Activated CD4-positive, alpha-beta T cell treated with anti-CD3 and anti-CD28 coated beads, Interleukin-2, amount 50 U/mL, for 1 hour (primary cell): ENCODE measurements around the gene PLB1.
A peak's percentile ranks its signal among the peaks of the same experiment; 100 is the strongest.

Experiments used
- DNase-seq: peaks from one replicate; pipeline ENCODE4 v3.0.0-alpha.2; 2020

Gene PLB1

DNA sequence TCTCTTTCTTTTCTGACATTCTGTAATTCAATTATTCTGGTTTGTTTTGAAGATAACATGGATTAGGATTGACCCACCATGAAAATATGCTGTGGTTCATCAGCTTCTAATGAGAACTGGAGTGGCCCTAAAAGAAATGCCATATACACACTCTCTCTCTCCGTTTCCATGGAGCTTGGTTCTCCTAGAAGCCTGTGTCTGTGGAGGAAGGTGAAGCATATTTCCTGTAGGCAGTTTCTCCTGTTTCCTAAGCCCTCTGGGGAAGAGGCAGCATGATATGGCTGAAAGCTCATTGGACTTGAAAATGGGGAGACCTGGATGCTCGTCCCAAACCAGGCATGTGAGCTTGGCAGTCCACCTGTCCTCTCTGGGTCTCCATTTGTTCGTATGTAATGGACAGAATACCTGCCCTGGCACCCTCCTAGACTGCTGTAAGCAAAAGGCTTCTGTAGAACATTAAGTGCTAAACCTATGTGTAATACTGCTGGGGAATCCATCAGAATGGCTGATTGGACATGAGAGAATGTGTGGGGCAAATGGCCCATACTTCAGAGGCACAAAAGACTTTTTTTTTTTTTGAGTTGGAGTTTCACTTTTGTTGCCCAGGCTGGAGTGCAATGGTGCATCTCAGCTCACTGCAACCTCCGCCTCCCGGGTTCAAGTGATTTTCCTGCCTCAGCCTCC lies 180.4 kb downstream of the PLB1 start:
- DNase-seq: no peak

- no peak for DNase-seq
Observed at GRCh38 chr2:28678175-28678855, 182.5 kb downstream of the PLB1 start.

GRCh38 chr2:28678944-28679343 lies 183.1 kb downstream of the PLB1 start:
- no peak for DNase-seq

DNA sequence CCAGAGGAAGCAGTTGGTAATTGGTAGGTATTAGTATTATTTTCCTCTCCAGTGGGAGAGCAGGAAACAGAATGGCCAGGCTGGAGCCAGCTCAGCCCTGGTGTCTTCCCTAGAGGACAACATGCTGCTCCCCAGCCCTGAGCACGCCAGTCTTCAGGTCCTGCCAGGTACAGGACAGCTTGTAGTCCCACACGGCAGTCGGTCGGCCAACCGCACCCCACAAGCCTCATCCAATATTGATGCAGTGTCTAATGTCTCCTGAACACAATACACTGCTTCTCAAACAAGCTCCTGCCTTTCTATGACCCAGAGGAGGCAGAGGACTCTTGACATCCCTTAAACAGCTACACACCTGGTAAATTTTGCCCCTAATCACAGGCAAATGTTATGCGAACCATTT lies 184.8 kb downstream of the PLB1 start:
- no peak for DNase-seq

DNA sequence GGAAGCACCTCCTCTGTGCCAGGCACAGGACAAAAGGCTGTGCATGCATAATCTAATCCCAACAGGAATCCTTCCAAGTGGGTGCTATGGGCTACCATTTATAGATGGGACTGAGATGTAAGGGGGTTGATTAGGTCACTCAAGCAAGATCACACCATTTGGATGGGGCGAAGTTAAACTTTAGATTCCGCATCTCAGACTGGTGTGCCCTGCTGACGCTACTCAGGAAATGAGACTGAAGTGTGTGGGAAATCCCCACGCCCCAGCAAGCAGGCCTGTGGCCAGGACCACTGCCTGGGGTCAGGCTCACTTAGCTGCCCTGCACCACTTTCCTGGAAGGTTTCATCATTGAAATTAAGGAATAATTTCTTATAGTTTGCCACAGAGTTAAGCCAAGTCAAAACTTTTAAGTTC lies 185.3 kb downstream of the PLB1 start:
- peak; percentile 49 for DNase-seq

DNA sequence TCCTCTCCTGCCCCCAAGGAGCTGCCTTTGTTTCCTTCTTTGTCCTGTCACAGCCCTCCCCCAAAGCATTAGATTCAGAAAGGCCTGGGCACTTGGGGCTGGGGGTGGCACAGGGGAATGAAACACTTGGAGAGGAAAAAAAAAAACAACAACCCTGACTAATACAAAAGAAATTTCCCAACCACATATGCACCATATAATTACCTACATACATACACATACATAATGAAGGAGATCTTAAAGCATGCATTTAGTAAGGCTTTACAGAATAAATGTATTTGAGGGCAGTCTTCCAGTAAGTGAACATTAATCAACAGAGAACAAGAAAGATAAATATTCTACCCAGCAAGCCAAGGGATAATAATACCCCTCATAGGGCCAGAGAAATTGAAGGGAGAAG lies 185.7 kb downstream of the PLB1 start:
- DNase-seq: peak; percentile 9

DNA sequence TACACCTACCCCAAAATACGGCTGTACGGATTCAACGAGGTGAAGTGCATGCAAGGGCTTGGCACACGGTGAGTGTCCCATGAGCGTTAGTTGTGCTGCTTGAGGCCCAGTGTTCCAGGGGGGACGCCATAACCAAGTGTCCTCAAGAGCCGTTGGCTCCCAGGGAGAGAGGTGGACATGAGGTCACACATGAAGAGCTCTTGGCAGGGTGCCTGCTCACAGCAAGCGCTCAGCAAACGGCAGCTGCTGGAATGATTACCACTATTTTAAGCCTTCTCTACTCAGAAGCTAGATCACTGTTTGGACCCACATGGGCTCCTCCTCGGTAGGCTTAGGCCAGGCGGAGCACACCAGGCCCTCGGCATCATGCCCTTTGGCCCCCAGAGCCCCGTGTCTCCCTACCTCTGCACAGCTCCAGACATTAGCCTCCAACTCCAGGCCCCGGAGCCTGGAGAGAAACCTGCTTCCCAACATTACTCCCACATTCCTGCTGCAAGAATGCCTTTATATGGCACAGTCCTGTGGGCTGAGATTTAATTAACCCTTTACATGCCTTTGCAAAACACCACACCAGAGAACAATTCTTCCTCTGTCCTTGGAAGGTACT lies 187.3 kb downstream of the PLB1 start:
- no peak for DNase-seq

- DNase-seq: no peak
Observed at GRCh38 chr2:28684142-28684858, 188.4 kb downstream of the PLB1 start.

DNA sequence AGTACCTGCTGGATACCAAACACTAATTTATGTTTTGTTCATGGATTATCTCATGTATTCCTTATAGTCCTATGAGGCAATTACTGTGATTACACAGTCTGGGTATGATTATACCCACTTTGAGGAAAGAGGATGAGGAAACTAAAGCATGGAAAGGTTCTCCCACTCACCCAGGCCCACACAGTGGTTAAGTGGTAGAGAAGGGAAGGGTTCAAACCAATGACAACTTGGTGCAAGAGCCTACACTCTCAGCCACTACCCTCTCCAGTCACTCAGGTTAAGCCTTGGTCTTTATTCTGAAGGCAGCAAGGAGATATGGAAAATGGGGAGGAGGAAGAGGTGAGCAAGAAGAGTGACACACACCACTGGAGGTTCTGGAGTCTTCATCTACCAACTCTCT lies 191.3 kb downstream of the PLB1 start:
- DNase-seq: no peak

GRCh38 chr2:28687640-28688385 lies 192.0 kb downstream of the PLB1 start:
- no peak for DNase-seq

- no peak for DNase-seq
Observed at GRCh38 chr2:28688818-28689217, 193.0 kb downstream of the PLB1 start.

DNA sequence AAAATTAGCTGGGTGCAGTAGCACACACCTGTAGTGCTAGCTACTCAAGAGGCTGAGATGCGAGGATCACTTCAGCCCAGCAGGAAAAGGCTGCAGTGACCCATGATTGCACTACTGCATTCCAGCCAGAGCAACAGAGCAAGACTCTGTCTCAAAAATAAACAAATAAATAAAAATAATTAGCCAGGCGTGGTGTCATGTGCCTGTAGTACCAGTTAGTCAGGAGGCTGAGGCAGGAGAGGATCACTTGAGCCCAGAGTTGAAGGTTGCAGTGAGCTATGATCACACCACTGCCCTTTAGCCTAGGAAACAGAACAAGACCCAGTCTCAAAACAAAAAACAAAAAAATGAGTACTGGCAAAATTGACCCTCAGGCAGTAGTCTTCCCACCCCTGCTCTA lies 193.9 kb downstream of the PLB1 start:
- no peak for DNase-seq

DNA sequence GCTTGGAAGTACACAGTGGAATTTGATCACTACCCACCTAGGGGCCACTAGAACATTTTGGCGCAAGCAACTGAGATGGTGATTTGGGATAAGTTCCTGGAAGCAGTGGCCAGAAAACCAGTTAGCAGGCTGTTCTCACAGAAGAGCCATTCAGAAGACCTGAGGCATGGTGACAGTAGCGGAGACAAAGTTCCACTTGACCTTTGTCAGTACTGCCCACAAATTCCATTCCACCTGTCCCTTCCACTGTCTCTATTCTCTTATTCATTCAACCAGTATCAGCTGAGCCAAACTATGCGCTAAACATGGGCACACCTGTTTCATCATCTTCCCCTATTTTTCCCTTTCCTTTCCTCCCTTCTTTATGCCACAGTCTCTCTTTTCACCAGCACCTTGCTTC lies 196.6 kb downstream of the PLB1 start:
- DNase-seq: no peak

DNA sequence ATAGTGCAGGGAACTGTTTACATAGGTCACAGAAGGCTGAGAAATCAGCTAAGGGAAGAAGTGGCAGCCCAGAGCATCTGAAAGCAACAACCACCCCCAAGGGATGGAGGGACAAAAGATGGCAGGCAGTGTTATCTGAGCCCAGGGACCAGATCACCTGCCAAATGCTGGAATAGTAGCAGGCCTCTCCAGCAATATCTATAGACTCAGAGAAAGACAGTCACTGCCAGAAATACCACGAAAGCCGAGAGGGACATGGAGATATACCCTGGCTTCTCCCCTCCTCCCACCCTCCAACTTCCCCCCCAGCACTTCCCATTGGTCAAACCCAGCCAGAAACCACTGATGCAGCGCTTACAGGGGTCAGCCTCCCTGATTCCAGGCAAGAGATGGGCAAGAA lies 197.4 kb downstream of the PLB1 start:
- DNase-seq: no peak
